ENCODE results near the gene IFIH1.

IFIH1 gene

DNA sequence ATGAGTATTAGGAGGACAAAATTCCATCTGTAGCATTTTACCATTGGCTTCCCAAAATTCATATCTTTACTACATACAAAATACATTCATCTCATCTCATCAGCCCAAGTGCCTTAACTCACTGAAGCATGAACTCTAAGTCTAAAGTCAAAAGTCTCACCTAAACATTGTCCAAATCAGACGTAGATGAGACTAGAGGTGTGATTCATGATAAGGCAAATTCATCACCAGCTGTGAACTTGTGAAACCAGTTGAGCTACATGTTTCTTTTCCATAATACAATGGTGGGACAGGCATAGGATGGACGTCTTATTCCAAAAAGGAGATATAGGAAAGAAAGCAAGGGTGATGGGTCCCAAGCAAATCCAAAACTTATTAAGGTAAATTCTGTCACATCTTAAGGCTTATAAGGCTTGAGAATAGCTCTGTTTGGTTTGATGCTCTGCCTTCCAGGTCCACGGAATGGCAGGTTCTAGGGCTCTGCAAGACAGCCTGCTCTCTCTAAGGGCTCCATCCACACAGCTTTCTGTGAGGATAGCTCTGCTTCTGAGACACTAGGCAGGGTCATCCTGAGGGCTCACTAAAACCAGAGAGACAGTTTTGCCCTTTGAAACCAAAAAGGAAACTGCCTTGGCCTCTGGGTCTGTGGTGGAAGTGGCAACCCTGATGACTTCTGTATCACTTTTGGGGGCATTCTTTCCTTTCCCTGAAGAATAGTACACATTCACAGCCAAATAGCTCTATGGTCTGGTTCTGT lies 9.6 kb downstream of the IFIH1 start:
- 95% methylated on average over 3 of the region's 3 CpGs for WGBS
- Histone ChIP-seq H3K9ac (ENCODE audit: low read depth, low read length) (no peak overlapping the region), H3K9me3 (ENCODE audit: insufficient read depth, low read depth, low read length) (no peaks in the 10 kb centered on the region), H3K36me3 (ENCODE audit: insufficient read depth, low read length) (no peaks in the 10 kb centered on the region), H3K4me3 (ENCODE audit: low read length) (no peak overlapping the region), H3K4me1 (ENCODE audit: insufficient read depth, low read length) (no peaks in the 10 kb centered on the region), H3K27me3 (ENCODE audit: insufficient read depth, low read length) (no peaks in the 10 kb centered on the region), H3K27ac (ENCODE audit: low read depth, low read length) (no peak overlapping the region)

DNA sequence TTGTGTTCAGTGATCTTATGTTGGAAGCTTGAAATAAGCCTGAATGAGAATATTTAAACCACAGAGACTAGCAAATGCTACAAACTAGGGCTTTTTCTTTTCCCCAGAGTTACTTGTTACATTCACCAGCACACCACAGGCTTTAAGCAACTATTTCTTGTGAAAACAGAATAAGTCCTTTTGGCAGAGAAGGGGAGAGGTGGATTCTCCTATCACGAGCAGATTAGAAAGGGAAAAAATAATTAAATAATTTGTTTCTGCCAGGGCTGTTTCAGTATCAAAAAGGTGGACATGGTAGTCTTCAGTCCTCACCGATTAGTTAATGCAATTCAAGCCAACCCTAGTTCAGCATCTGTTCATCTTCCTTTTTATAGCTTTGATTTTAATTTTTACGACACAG lies 12.6 kb downstream of the IFIH1 start:
- Histone ChIP-seq H3K27me3 (ENCODE audit: insufficient read depth, low read length) (no peaks in the 10 kb centered on the region), H3K36me3 (ENCODE audit: insufficient read depth, low read length) (no peaks in the 10 kb centered on the region), H3K4me1 (ENCODE audit: insufficient read depth, low read length) (no peaks in the 10 kb centered on the region), H3K27ac (ENCODE audit: low read depth, low read length) (no peak overlapping the region), H3K9me3 (ENCODE audit: insufficient read depth, low read depth, low read length) (no peaks in the 10 kb centered on the region), H3K9ac (ENCODE audit: low read depth, low read length) (no peak overlapping the region), H3K4me3 (ENCODE audit: low read length) (no peak overlapping the region)
- WGBS, result 97% methylated on average over 3 of the region's 3 CpGs

GRCh38 chr2:162301877-162302276 lies 16.6 kb downstream of the IFIH1 start:
- H3K36me3 ChIP-seq (ENCODE audit: insufficient read depth, low read length), result no peaks in the 10 kb centered on the region
- H3K27ac ChIP-seq (ENCODE audit: low read depth, low read length), result no peak overlapping the region
- H3K9ac ChIP-seq (ENCODE audit: low read depth, low read length), result no peak overlapping the region
- no peaks in the 10 kb centered on the region for H3K4me1 ChIP-seq (ENCODE audit: insufficient read depth, low read length)
- H3K9me3 ChIP-seq (ENCODE audit: insufficient read depth, low read depth, low read length), result no peaks in the 10 kb centered on the region
- whole genome bisulfite sequencing, result no CpG with 5 or more reads among the region's 1 CpG
- H3K27me3 ChIP-seq (ENCODE audit: insufficient read depth, low read length), result no peaks in the 10 kb centered on the region
- no peak overlapping the region for H3K4me3 ChIP-seq (ENCODE audit: low read length)

DNA sequence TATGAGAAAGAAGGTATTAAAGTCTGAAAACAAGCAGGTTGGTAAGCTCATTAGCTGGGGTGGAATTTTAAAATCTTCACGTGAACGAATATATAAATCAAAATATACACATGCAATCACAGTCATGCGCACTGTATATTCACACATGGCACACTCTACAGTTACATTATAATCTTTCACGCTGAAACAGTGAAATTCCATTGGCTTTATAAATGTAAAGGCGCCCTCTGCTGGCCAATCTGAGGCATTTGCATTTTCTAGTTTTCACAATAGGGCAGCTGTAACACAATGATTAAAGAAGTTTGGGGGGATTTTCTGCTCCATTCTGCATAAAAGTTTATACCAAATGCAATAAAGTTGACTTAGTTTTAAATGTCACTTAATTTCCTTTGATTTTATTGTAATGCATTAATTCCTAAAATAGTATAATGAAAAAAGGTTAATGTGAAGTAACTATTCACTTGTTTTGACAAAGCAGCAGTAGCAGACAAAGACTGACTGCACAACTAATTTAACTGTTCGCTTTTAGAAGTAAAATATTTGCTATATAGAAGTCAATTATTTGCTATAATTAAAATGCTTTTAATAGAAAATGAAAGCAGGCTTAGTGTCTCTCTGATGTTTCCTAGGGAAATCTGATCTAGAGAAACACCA lies 17.2 kb downstream of the IFIH1 start:
- no peaks in the 10 kb centered on the region for H3K4me1 ChIP-seq (ENCODE audit: insufficient read depth, low read length)
- H3K36me3 ChIP-seq (ENCODE audit: insufficient read depth, low read length), result no peaks in the 10 kb centered on the region
- no peaks in the 10 kb centered on the region for H3K27me3 ChIP-seq (ENCODE audit: insufficient read depth, low read length)
- H3K9me3 ChIP-seq (ENCODE audit: insufficient read depth, low read depth, low read length), result no peaks in the 10 kb centered on the region
- H3K9ac ChIP-seq (ENCODE audit: low read depth, low read length), result no peak overlapping the region
- WGBS, result 4% methylated on average over 5 of the region's 6 CpGs
- H3K27ac ChIP-seq (ENCODE audit: low read depth, low read length), result no peak overlapping the region
- H3K4me3 ChIP-seq (ENCODE audit: low read length), result no peak overlapping the region

DNA sequence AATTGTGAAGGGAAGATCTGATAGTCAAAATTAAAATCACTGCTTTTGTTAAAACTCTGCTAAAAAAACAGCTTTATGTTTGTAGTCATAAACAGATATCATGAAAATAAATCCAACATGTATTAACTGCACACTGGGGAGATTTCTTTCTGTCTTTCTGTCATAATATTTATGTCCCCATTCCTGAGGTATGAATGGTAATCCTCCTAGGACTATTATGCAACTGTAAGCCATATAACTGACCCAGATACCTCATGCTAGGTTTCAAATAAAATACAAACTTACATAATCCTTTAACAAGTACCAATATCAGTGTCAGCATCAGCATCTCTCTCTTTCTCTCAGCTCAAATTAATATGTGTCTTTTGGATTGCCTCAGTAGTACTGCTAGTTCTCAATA lies 18.2 kb downstream of the IFIH1 start:
- no peak overlapping the region for H3K4me3 ChIP-seq (ENCODE audit: low read length)
- H3K9ac ChIP-seq (ENCODE audit: low read depth, low read length), result no peak overlapping the region
- H3K4me1 ChIP-seq (ENCODE audit: insufficient read depth, low read length), result no peaks in the 10 kb centered on the region
- no peaks in the 10 kb centered on the region for H3K9me3 ChIP-seq (ENCODE audit: insufficient read depth, low read depth, low read length)
- H3K36me3 ChIP-seq (ENCODE audit: insufficient read depth, low read length), result no peaks in the 10 kb centered on the region
- H3K27ac ChIP-seq (ENCODE audit: low read depth, low read length), result no peak overlapping the region
- H3K27me3 ChIP-seq (ENCODE audit: insufficient read depth, low read length), result no peaks in the 10 kb centered on the region

DNA sequence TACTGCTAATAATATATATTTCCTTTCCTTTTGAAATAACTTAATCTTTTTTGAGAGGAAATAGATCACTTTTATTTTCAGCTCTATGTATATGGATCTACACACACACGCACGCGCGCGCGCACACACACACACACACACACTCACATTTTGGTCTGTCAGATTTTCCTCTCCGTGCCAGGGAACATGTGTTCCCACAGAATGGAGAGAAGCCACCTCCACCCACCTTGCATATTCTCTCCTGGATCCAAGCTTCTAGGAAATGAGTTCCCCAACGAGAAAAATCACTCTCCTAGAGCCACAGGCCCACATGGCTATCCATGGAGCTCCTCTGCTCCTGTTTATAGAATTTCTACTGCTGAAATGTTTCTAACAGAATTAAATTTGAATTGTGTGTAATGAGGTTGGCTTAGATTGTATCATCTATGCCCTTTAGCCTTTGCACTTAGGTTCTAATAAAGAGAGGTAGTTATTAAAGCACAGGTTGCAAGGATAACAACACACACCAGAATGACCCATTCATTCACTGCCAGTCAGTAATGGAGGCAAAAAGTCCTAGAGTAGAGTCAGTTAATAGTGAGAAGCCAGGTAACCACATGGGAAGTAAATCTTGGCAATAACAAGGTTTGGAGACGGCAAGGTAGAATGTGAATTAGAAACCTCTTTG lies 19.7 kb downstream of the IFIH1 start:
- 96% methylated on average over 9 of the region's 9 CpGs for WGBS
- H3K27me3 ChIP-seq (ENCODE audit: insufficient read depth, low read length), result no peaks in the 10 kb centered on the region
- H3K36me3 ChIP-seq (ENCODE audit: insufficient read depth, low read length), result no peaks in the 10 kb centered on the region
- H3K9me3 ChIP-seq (ENCODE audit: insufficient read depth, low read depth, low read length), result no peaks in the 10 kb centered on the region
- no peak overlapping the region for H3K27ac ChIP-seq (ENCODE audit: low read depth, low read length)
- no peak overlapping the region for H3K9ac ChIP-seq (ENCODE audit: low read depth, low read length)
- H3K4me1 ChIP-seq (ENCODE audit: insufficient read depth, low read length), result no peaks in the 10 kb centered on the region
- H3K4me3 ChIP-seq (ENCODE audit: low read length), result no peak overlapping the region

DNA sequence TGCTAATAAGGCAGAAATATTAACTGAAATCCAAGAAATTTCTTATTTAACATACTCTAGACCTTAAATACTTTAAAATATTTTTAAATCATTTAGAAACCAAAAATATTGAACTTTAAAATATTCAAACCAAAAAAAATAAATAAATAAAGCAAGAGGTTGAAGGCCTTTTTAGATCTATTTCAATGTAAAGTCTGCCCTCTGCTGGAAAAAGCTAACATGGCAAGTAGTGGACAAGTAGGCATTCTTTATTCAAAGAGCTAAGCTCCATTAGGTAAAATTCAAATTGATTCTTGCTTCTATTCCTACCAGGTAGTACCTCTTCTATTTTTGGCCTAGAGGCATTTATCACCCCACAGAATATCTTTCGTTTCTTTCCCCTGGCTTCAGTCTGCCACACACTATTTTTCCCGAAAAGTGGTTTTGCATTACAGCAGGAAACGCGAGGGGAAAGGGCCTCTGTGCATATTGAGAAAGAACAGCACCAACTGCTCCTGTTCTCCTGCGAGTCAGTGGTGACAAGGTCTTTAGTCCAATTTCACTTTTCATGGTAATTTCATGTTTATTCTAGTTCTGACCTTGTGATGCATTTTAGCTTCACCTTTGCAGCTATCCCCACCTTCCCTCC lies 20.4 kb downstream of the IFIH1 start:
- 63% methylated on average over 5 of the region's 5 CpGs for WGBS
- Histone ChIP-seq H3K27me3 (ENCODE audit: insufficient read depth, low read length) (no peaks in the 10 kb centered on the region), H3K9ac (ENCODE audit: low read depth, low read length) (no peak overlapping the region), H3K4me1 (ENCODE audit: insufficient read depth, low read length) (no peaks in the 10 kb centered on the region), H3K9me3 (ENCODE audit: insufficient read depth, low read depth, low read length) (no peaks in the 10 kb centered on the region), H3K4me3 (ENCODE audit: low read length) (no peak overlapping the region), H3K36me3 (ENCODE audit: insufficient read depth, low read length) (no peaks in the 10 kb centered on the region), H3K27ac (ENCODE audit: low read depth, low read length) (no peak overlapping the region)

DNA sequence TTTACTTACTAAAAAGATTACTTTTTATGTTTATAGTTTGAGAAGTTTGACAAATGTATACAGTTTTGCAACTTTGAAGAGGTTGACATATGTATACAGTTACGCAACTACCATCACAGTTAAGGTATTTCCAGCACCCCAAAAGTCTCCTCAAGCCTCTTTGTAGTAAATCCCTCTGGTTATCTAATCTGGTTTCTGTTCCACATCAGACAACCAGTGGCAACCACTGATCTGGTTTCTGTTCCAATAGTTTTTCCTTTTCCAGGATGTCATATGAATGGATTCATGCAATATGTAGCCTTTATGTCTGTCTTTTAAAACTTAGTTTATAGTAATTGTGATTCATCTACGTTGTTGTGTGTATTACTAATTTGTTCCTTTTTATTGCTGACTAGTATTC lies 23.5 kb downstream of the IFIH1 start:
- WGBS, result 90% methylated on average over 2 of the region's 2 CpGs
- H3K36me3 ChIP-seq (ENCODE audit: insufficient read depth, low read length), result no peaks in the 10 kb centered on the region
- no peaks in the 10 kb centered on the region for H3K27me3 ChIP-seq (ENCODE audit: insufficient read depth, low read length)
- H3K9ac ChIP-seq (ENCODE audit: low read depth, low read length), result no peak overlapping the region
- no peak overlapping the region for H3K4me3 ChIP-seq (ENCODE audit: low read length)
- no peaks in the 10 kb centered on the region for H3K9me3 ChIP-seq (ENCODE audit: insufficient read depth, low read depth, low read length)
- H3K27ac ChIP-seq (ENCODE audit: low read depth, low read length), result no peak overlapping the region
- H3K4me1 ChIP-seq (ENCODE audit: insufficient read depth, low read length), result no peaks in the 10 kb centered on the region

DNA sequence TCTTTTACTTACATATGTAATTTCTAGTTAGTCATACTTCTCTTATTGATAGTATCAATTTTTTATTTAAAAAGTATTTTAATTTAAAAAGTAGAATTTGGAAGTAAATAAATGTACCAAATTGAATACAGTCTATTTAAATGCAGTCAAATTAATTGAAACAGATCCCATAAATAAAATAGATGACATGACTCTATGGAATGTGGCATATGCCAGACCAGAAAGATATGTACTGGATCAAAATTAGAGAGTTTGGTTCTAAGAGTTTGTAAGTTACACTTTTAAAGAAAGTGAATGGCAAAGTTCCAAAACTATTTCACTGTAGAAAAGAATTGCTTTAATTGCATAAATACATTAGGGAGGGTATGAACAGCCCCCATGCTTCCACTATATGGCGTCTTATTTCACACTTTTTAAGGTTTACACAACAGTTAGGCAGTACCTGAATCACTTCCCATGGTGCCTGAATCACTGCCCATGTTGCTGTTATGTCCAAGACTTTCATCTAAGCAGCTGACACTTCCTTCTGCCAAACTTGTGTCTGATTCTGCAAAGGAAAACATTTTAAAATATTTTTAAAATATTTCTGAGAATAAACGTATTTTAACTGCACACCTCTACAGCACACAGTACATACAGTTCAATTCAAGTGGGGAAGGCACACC lies 25.2 kb downstream of the IFIH1 start:
- no peaks in the 10 kb centered on the region for H3K4me1 ChIP-seq (ENCODE audit: insufficient read depth, low read length)
- no peaks in the 10 kb centered on the region for H3K36me3 ChIP-seq (ENCODE audit: insufficient read depth, low read length)
- no peak overlapping the region for H3K27ac ChIP-seq (ENCODE audit: low read depth, low read length)
- H3K27me3 ChIP-seq (ENCODE audit: insufficient read depth, low read length), result no peaks in the 10 kb centered on the region
- H3K9me3 ChIP-seq (ENCODE audit: insufficient read depth, low read depth, low read length), result no peaks in the 10 kb centered on the region
- H3K4me3 ChIP-seq (ENCODE audit: low read length), result no peak overlapping the region
- H3K9ac ChIP-seq (ENCODE audit: low read depth, low read length), result no peak overlapping the region
- 82% methylated on average over 1 of the region's 2 CpGs for WGBS

DNA sequence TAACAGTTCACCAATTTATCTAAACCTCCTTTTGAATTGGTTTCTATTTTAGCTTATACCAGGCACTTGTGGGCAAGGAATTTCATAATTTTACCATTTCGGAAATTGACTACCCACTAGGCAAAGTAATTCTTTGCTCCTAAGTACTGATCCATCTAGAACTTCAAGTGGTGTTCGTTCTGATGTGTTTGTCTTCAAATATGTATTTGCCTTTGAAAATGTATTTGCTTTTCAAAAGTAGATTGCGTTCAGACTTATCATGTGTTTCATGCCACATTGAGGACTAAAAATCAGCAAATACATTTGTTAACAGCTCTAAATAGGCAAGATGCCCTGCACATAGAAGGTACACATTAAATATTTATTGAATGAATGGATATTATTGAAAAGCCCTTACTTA lies 26.7 kb downstream of the IFIH1 start:
- Histone ChIP-seq H3K27me3 (ENCODE audit: insufficient read depth, low read length) (no peaks in the 10 kb centered on the region), H3K9me3 (ENCODE audit: insufficient read depth, low read depth, low read length) (no peaks in the 10 kb centered on the region), H3K4me3 (ENCODE audit: low read length) (no peak overlapping the region), H3K9ac (ENCODE audit: low read depth, low read length) (no peak overlapping the region), H3K4me1 (ENCODE audit: insufficient read depth, low read length) (no peaks in the 10 kb centered on the region), H3K36me3 (ENCODE audit: insufficient read depth, low read length) (no peaks in the 10 kb centered on the region), H3K27ac (ENCODE audit: low read depth, low read length) (no peak overlapping the region)
- WGBS, result 100% methylated on average over 3 of the region's 3 CpGs

All from HUES64 (cell line).